Osteocyte (in vitro differentiated cells): ENCODE data around the gene PODN. TPM values are rescaled to one million over a fixed set of nuclear protein-coding genes. Genes with fewer than 3 reads are reported as not detected.

Source experiments
- DNase-seq: peaks from one replicate; pipeline ENCODE4 v3.0.0; 2021; ENCODE audit warnings: mixed read lengths; ENCODE audit not compliant: unreplicated experiment; ENCODE audit errors: extremely low spot score
- H3K27ac Mint-ChIP-seq: one replicate; pipeline ENCODE4 v1.8.0; 2021; ENCODE audit warnings: mild to moderate bottlenecking, mixed read lengths; ENCODE audit not compliant: unreplicated experiment
- H3K27me3 Mint-ChIP-seq: one replicate; pipeline ENCODE4 v1.8.0; 2021; ENCODE audit warnings: mixed read lengths; ENCODE audit not compliant: unreplicated experiment
- H3K36me3 Mint-ChIP-seq: one replicate; pipeline ENCODE4 v1.8.0; 2021; ENCODE audit warnings: mixed read lengths; ENCODE audit not compliant: unreplicated experiment
- H3K4me1 Mint-ChIP-seq: one replicate; pipeline ENCODE4 v1.8.0; 2021; ENCODE audit warnings: mixed read lengths; ENCODE audit not compliant: unreplicated experiment
- H3K4me3 Mint-ChIP-seq: one replicate; pipeline ENCODE4 v1.8.0; 2021; ENCODE audit warnings: mild to moderate bottlenecking, moderate library complexity, mixed read lengths; ENCODE audit not compliant: unreplicated experiment
- H3K9me3 Mint-ChIP-seq: one replicate; pipeline ENCODE4 v1.8.0; 2021; ENCODE audit warnings: mixed read lengths; ENCODE audit not compliant: unreplicated experiment
- total RNA-seq: library from RNA; stranded (reverse); gene quantifications from 2 replicates; pipeline ENCODE4 v1.2.1, GENCODE V29; 2021
- TF ChIP-seq, protein P1 (sequence below): fragments of 200-600 bp; sonication (generic); IDR thresholded peaks from 2 replicates; pipeline ENCODE4 v1.5.0; 2021; ENCODE audit warnings: antibody characterized with exemption, mild to moderate bottlenecking, moderate library complexity

The PODN gene
- total RNA-seq, 1 donor from 2014 or later = 6.6 TPM

DNA sequence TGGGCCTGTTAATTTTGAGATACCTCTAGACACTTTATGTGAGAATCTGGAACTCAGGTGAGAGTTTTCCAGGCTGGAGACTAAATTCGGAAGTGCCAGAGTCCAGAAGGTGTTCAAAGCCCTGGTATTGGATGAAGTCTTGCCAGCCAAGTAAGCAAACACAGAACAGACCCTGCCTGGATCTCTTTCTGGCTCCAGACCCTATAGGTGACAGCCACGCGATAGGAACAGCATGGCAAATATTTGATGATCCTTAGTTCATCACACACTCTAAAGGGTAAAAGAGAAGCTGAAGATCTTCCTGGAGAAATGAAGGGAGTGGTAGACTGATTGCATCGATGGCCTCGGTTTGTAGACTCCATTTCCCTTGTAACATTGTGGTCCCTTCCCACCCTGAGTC lies 49.7 kb downstream of the PODN start:
- no peak for DNase-seq
- H3K4me3 Mint-ChIP-seq = no peak overlapping the region
- TF ChIP-seq, protein P1, sequence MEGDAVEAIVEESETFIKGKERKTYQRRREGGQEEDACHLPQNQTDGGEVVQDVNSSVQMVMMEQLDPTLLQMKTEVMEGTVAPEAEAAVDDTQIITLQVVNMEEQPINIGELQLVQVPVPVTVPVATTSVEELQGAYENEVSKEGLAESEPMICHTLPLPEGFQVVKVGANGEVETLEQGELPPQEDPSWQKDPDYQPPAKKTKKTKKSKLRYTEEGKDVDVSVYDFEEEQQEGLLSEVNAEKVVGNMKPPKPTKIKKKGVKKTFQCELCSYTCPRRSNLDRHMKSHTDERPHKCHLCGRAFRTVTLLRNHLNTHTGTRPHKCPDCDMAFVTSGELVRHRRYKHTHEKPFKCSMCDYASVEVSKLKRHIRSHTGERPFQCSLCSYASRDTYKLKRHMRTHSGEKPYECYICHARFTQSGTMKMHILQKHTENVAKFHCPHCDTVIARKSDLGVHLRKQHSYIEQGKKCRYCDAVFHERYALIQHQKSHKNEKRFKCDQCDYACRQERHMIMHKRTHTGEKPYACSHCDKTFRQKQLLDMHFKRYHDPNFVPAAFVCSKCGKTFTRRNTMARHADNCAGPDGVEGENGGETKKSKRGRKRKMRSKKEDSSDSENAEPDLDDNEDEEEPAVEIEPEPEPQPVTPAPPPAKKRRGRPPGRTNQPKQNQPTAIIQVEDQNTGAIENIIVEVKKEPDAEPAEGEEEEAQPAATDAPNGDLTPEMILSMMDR = no peak
- H3K27me3 Mint-ChIP-seq = no peaks in the 10 kb centered on the region
- no peaks in the 10 kb centered on the region for H3K36me3 Mint-ChIP-seq
- peaks cover 12% of the 10 kb centered on the region for H3K9me3 Mint-ChIP-seq
- peaks cover 58% of the 10 kb centered on the region for H3K4me1 Mint-ChIP-seq
- no peak overlapping the region for H3K27ac Mint-ChIP-seq

DNA sequence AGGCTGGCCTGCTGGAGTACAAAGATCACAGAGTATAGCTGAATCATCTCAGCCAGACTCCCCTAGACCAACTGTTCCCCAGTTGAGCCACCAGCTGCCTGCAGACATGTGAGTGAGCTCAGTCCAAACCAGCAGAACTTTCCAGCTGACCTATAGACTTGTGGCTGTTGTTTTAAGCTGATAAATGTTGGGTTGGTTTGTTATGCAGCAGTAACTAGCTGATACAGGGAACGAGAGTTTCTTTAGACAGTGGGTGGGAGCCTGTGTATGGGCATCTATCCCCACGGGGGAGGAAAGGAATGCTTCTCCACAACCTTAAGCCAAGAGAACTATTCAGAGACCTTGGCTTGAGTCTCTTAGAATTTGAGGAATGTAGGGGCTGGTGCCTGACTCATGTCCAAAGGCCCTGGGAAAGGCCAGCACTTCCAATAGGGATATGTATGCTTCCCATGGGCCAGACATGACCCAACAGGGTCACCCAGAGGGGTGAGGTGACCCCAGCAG lies 50.3 kb downstream of the PODN start:
- peaks cover 12% of the 10 kb centered on the region for H3K9me3 Mint-ChIP-seq
- H3K36me3 Mint-ChIP-seq = no peaks in the 10 kb centered on the region
- no peak overlapping the region for H3K27ac Mint-ChIP-seq
- H3K27me3 Mint-ChIP-seq = no peaks in the 10 kb centered on the region
- H3K4me1 Mint-ChIP-seq = peaks cover 55% of the 10 kb centered on the region
- TF ChIP-seq, protein P1 = no peak
- H3K4me3 Mint-ChIP-seq = no peak overlapping the region
- DNase-seq = no peak

DNA sequence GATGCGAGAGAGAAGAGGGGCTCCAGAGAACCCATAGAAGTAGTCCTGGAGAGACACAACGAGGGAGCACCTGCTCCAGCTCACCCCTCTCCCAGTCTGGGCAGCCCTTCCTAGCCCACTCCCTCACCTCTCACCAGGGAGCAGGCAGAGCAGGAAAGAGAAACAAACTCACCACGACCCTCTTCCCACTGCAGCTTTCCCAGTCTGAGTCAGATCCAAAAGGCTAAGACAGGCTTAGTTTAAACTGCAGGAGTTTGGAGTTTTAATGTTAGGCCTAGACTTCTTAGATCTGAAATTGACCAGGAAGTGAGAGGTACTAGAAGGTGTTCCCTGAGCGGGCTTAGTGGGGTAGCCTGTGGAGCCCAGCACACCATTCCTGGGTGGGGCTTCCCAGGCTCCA lies 50.8 kb downstream of the PODN start:
- H3K4me1 Mint-ChIP-seq = peaks cover 50% of the 10 kb centered on the region

DNA sequence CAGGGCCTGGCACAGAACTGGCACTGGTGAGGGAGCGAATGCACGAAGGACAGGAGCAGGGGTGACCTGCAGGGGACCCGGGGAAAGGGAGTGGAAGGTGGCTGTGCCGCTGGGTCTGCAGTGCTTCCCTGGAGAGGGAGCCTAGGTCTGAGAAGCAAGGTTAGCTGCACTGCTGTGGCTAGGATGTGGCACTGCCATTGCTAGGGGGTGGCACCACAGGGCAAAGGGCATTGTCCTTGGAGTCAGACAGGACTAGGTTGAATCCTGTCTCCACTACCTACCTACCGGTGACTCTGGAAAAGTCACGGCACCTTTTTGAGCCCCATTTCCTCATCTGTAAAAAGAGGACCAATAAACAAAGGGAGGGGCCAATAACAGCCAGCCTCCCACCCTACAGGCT lies 52.1 kb downstream of the PODN start:
- TF ChIP-seq, protein P1 = no peak
- H3K4me3 Mint-ChIP-seq = no peak overlapping the region
- no peak for DNase-seq
- H3K9me3 Mint-ChIP-seq = peaks cover 12% of the 10 kb centered on the region
- H3K4me1 Mint-ChIP-seq = peaks cover 42% of the 10 kb centered on the region
- H3K27me3 Mint-ChIP-seq = no peaks in the 10 kb centered on the region
- H3K27ac Mint-ChIP-seq = no peak overlapping the region
- no peaks in the 10 kb centered on the region for H3K36me3 Mint-ChIP-seq

More for the DNA sequence above, 50.8 kb downstream of the PODN start:
- Mint-ChIP-seq H3K36me3 (no peaks in the 10 kb centered on the region), H3K4me3 (no peak overlapping the region), H3K27me3 (no peaks in the 10 kb centered on the region), H3K27ac (no peak overlapping the region), H3K9me3 (peaks cover 12% of the 10 kb centered on the region)
- no peak for DNase-seq
- TF ChIP-seq, protein P1 = no peak

DNA sequence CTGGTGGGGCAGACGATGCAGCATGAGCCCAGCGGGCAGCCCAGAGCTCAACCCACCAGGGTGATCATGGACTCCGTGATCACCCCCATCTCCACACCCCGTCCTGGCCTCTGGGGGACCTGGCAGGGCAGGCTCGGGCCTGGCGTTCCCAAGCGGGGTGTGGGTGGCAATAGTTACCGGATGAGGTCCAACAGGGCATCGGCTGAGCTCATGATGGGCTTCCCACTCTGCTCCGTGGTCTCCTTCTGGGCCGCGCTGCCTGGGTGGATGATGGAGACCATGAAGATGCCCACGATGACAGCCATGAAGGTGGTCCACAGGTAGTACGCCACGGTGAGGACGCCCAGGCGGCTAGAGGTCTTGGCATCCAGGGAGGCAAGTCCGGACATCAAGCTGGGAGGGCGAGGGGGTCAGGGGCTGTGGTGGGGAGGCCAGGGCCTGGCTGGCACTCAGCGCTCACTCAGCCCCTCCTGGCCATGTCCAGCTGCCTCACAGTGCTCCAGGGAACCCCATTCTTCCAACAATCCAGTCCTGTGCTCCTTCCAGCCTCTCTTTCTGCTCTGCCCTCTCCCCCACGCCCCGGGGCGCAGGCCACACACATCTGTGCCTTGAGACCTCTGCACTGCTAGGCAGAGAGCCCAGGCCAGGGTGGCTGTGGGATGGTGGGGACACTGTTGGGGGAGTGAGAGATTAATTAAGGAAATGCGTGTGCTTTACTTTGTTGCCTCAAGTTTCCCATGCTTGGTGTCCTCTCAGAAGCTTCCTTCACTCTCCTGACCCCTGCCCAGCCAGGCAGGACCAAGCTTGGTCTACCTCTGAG lies 52.8 kb downstream of the PODN start:
- no peaks in the 10 kb centered on the region for H3K36me3 Mint-ChIP-seq
- DNase-seq = no peak
- no peak overlapping the region for H3K4me3 Mint-ChIP-seq
- peaks cover 12% of the 10 kb centered on the region for H3K9me3 Mint-ChIP-seq
- no peak overlapping the region for H3K27ac Mint-ChIP-seq
- TF ChIP-seq, protein P1 = no peak
- H3K4me1 Mint-ChIP-seq = peaks cover 35% of the 10 kb centered on the region
- no peaks in the 10 kb centered on the region for H3K27me3 Mint-ChIP-seq
